Loucy (cell line): Measurements from ENCODE around the gene GPN2.
A peak's percentile ranks its signal among the peaks of the same experiment; 100 is the strongest.

ENCODE experiments used
- CTCF ChIP-seq: fragments of 200-600 bp; sonication (generic); conservative IDR thresholded peaks from 2 replicates; pipeline ENCODE4 v1.5.1; 2014; ENCODE audit warnings: mild to moderate bottlenecking, antibody characterized with exemption, low read length
- EZH2phosphoT487 ChIP-seq: fragments of 200-600 bp; IDR thresholded peaks from 2 replicates; pipeline ENCODE4 v1.6.1; 2018; ENCODE audit warnings: antibody characterized with exemption, mild to moderate bottlenecking, moderate library complexity, borderline replicate concordance

GRCh38 chr1:26861286-26861701, 28.8 kb downstream of the GPN2 start:
- 0 out of 2 replicates have a peak, but pooled peaks have one; percentile 13 for TF ChIP-seq CTCF
- TF ChIP-seq EZH2phosphoT487 = no peak
